OCI-LY1 (cell line): ENCODE data around the gene LPGAT1.

Source experiments
- H2AFZ ChIP-seq: fragments of 200-600 bp; sonication (generic), shearing (Covaris generic); 2 replicates; pipeline ENCODE4 v1.6.0; 2014; ENCODE audit warnings: antibody characterized with exemption, mild to moderate bottlenecking, low read length
- H3F3A ChIP-seq: fragments of 200-600 bp; sonication (generic), shearing (Covaris generic); 2 replicates; pipeline ENCODE4 v1.6.0; 2014; ENCODE audit warnings: mild to moderate bottlenecking, antibody characterized with exemption, low read length, moderate library complexity; ENCODE audit not compliant: insufficient read depth
- H3K27ac ChIP-seq: fragments of 200-600 bp; sonication (generic); 2 replicates; pipeline ENCODE4 v1.5.1; 2014; ENCODE audit warnings: low read length, mixed run types, mild to moderate bottlenecking, low read depth; ENCODE audit not compliant: poor library complexity, severe bottlenecking
- H3K27me3 ChIP-seq: fragments of 200-600 bp; sonication (generic); 2 replicates; pipeline ENCODE4 v1.6.0; 2014; ENCODE audit warnings: antibody characterized with exemption, mild to moderate bottlenecking, low read length, moderate library complexity; ENCODE audit not compliant: insufficient read depth
- H3K36me3 ChIP-seq: fragments of 200-600 bp; sonication (generic); 2 replicates; pipeline ENCODE4 v1.6.1; 2014; ENCODE audit warnings: mild to moderate bottlenecking, antibody characterized with exemption, low read length, moderate library complexity, mixed read lengths; ENCODE audit not compliant: insufficient read depth
- H3K4me1 ChIP-seq: fragments of 200-600 bp; sonication (generic); 2 replicates; pipeline ENCODE4 v1.5.1; 2014; ENCODE audit warnings: mild to moderate bottlenecking, low read length, moderate library complexity; ENCODE audit not compliant: insufficient read depth, severe bottlenecking
- H3K4me2 ChIP-seq: fragments of 200-600 bp; sonication (generic), shearing (Covaris generic); 2 replicates; pipeline ENCODE4 v1.6.1; 2014; ENCODE audit warnings: low read length
- H3K4me3 ChIP-seq: fragments of 200-600 bp; sonication (generic); 2 replicates; pipeline ENCODE4 v1.5.1; 2014; ENCODE audit warnings: low read length, low read depth, mild to moderate bottlenecking, mixed read lengths; ENCODE audit not compliant: poor library complexity, severe bottlenecking
- H3K79me2 ChIP-seq: fragments of 200-600 bp; shearing (Covaris generic); 2 replicates; pipeline ENCODE4 v1.6.1; 2016; ENCODE audit warnings: mixed run types, low read length, mixed read lengths; ENCODE audit not compliant: insufficient read depth
- H3K9ac ChIP-seq: fragments of 200-600 bp; sonication (generic), shearing (Covaris generic); 2 replicates; pipeline ENCODE4 v1.6.1; 2014; ENCODE audit warnings: mild to moderate bottlenecking, low read length, mixed read lengths
- H3K9me2 ChIP-seq: fragments of 200-600 bp; sonication (generic), shearing (Covaris generic); 2 replicates; pipeline ENCODE4 v1.6.1; 2014; ENCODE audit warnings: low read depth, mild to moderate bottlenecking, low read length, mixed read lengths
- H3K9me3 ChIP-seq: fragments of 200-600 bp; shearing (Covaris generic); 2 replicates; pipeline ENCODE4 v1.6.1; 2014; ENCODE audit warnings: low read length, mixed read lengths
- H4K20me1 ChIP-seq: fragments of 200-600 bp; sonication (generic), shearing (Covaris generic); 2 replicates; pipeline ENCODE4 v1.6.0; 2016; ENCODE audit warnings: mild to moderate bottlenecking, low read length; ENCODE audit not compliant: insufficient read depth
- CTCF ChIP-seq: fragments of 200-600 bp; sonication (generic), shearing (Covaris generic); IDR thresholded peaks from 2 replicates; pipeline ENCODE4 v1.5.1; 2017; ENCODE audit warnings: mild to moderate bottlenecking, antibody characterized with exemption, low read length, moderate library complexity, mixed read lengths
- EZH2 ChIP-seq: fragments of 200-600 bp; sonication (generic), shearing (Covaris generic); IDR thresholded peaks from 2 replicates; pipeline ENCODE4 v1.8.0; 2017; ENCODE audit warnings: borderline replicate concordance, mixed run types, mild to moderate bottlenecking, antibody characterized with exemption, low read length, moderate library complexity, mixed read lengths

LPGAT1 gene

GRCh38 chr1:211828584-211829342, 1.8 kb downstream of the LPGAT1 start:
- TF ChIP-seq EZH2 (no peak), CTCF (no peak)
- H2AFZ ChIP-seq = no peak overlapping the region
- peak overlapping the region; percentile 69 for H3K9ac ChIP-seq
- H3K9me3 ChIP-seq = no peaks in the 10 kb centered on the region
- H3K36me3 ChIP-seq = no peaks in the 10 kb centered on the region
- no peaks in the 10 kb centered on the region for H3K9me2 ChIP-seq
- peak overlapping the region; percentile 0 for H3K27ac ChIP-seq
- H3K79me2 ChIP-seq = no peaks in the 10 kb centered on the region
- H3K4me3 ChIP-seq = peak overlapping the region; percentile 68
- no peaks in the 10 kb centered on the region for H3K27me3 ChIP-seq
- no peaks in the 10 kb centered on the region for H3F3A ChIP-seq
- peaks cover 31% of the 10 kb centered on the region for H3K4me1 ChIP-seq
- peak overlapping the region; percentile 93 for H3K4me2 ChIP-seq
- no peaks in the 10 kb centered on the region for H4K20me1 ChIP-seq

GRCh38 chr1:211827051-211827450, 3.5 kb downstream of the LPGAT1 start:
- no peaks in the 10 kb centered on the region for H3K27me3 ChIP-seq
- no peak overlapping the region for H3K9ac ChIP-seq
- H3K9me2 ChIP-seq = no peaks in the 10 kb centered on the region
- H3K4me3 ChIP-seq = no peak overlapping the region
- H3K4me1 ChIP-seq = peaks cover 31% of the 10 kb centered on the region
- H3K36me3 ChIP-seq = no peaks in the 10 kb centered on the region; the same call in 1 of the 2 replicates
- H3K9me3 ChIP-seq = no peaks in the 10 kb centered on the region
- H4K20me1 ChIP-seq = no peaks in the 10 kb centered on the region
- H3K4me2 ChIP-seq = no peak overlapping the region
- H2AFZ ChIP-seq = no peak overlapping the region
- no peak for TF ChIP-seq EZH2
- TF ChIP-seq CTCF = no peak
- no peaks in the 10 kb centered on the region for H3F3A ChIP-seq
- no peak overlapping the region for H3K27ac ChIP-seq
- no peaks in the 10 kb centered on the region for H3K79me2 ChIP-seq

DNA sequence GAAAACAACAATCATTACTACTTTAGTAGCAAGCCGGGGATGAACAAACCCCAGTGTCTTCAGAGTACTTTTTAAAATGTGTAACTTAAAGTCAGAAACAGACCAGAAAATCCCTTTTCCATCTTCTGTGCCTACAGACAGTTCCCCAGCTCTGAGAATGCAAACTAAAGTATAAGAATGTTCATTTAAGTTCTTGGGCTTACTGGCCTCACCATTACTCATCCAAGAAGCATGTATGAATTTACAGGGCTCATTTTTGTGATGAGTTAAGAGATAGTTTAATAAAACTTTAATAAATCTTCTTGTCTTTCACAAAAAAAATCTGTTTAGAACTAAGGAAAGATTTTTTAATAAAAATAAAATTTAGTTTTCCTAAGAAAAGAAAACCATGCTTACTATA, 4.6 kb downstream of the LPGAT1 start:
- Histone ChIP-seq H3K4me2 (no peak overlapping the region), H3F3A (no peaks in the 10 kb centered on the region), H3K9me3 (no peaks in the 10 kb centered on the region), H3K9me2 (no peaks in the 10 kb centered on the region), H3K79me2 (no peaks in the 10 kb centered on the region), H4K20me1 (no peaks in the 10 kb centered on the region), H3K27me3 (no peaks in the 10 kb centered on the region), H2AFZ (no peak overlapping the region), H3K9ac (no peak overlapping the region), H3K4me1 (peaks cover 24% of the 10 kb centered on the region), H3K4me3 (no peak overlapping the region), H3K36me3 (no peaks in the 10 kb centered on the region; the same call in 1 of the 2 replicates), H3K27ac (no peak overlapping the region)
- TF ChIP-seq EZH2 = no peak
- no peak for TF ChIP-seq CTCF
